Measurements from ENCODE around the gene EIF2AK2. TPM values are rescaled to one million over a fixed set of nuclear protein-coding genes. Genes with fewer than 3 reads are reported as not detected.

Gene EIF2AK2
- total RNA-seq, 4 donors from 2014 or later, result 8.1 to 21.4 (median 16.7) TPM

- 93 to 98% methylated on average over 2 of the region's 2 CpGs for WGBS, 2 donors
- TF ChIP-seq CTCF (IDR thresholded peaks at IDR 0.05), result no peak
- TF ChIP-seq POLR2A (IDR thresholded peaks at IDR 0.05), result no peak
- no peaks in the 10 kb centered on the region for H3K9me3 ChIP-seq
- no peaks in the 10 kb centered on the region for H3K4me1 ChIP-seq
- H3K36me3 ChIP-seq, result peaks cover 0 to 98% (median 21%) of the 10 kb centered on the region in 3 donors
- intact Hi-C loops (cut with DNase I), result no loop called here
- H3K27ac ChIP-seq, result no peak overlapping the region
- H3K27me3 ChIP-seq, result no peaks in the 10 kb centered on the region
- DNase-seq, result no peak
- H3K4me3 ChIP-seq, result no peak overlapping the region
Measured at GRCh38 chr2:37104178-37104577, 52.6 kb downstream of the EIF2AK2 start.

DNA sequence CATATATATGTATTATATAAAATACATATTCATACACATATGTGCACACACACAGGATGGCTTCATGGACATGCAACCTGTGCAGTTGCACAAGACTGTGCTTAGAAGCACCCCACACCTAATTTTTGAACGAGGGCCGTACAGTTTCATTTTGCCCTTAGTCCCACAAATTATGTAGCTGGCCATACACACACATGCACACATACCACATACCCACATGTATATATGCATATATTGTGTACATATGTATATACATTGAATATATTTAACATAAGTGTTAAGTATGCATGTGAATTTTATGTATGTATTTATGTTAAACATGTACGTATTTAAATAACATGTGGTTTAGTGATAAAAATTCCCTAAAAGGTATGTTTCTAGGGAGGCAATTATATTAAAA lies 54.2 kb downstream of the EIF2AK2 start:
- TF ChIP-seq POLR2A (IDR thresholded peaks at IDR 0.05) (no peak), CTCF (IDR thresholded peaks at IDR 0.05) (no peak)
- intact Hi-C loops (cut with DNase I), result no loop called here
- Histone ChIP-seq H3K27ac (no peak overlapping the region), H3K27me3 (no peaks in the 10 kb centered on the region), H3K4me1 (no peaks in the 10 kb centered on the region), H3K9me3 (no peaks in the 10 kb centered on the region), H3K36me3 (peaks cover 0 to 96% (median 16%) of the 10 kb centered on the region in 3 donors), H3K4me3 (no peak overlapping the region)
- no peak for DNase-seq
- WGBS, 2 donors, result 92 to 96% methylated on average over 3 of the region's 3 CpGs

- WGBS, 2 donors, result 48 to 67% methylated on average over 1 of the region's 1 CpG
- TF ChIP-seq POLR2A (IDR thresholded peaks at IDR 0.05) (no peak), CTCF (IDR thresholded peaks at IDR 0.05) (no peak)
- no peaks in the 10 kb centered on the region for H3K27me3 ChIP-seq
- no peak overlapping the region for H3K27ac ChIP-seq
- intact Hi-C loops (cut with DNase I), result no loop called here
- no peak for DNase-seq
- H3K4me1 ChIP-seq, result no peaks in the 10 kb centered on the region
- peaks cover 0 to 96% (median 11%) of the 10 kb centered on the region in 3 donors for H3K36me3 ChIP-seq
- H3K4me3 ChIP-seq, result no peak overlapping the region
- no peaks in the 10 kb centered on the region for H3K9me3 ChIP-seq
Measured at GRCh38 chr2:37100054-37100453, 56.7 kb downstream of the EIF2AK2 start.

GRCh38 chr2:37098416-37099118 lies 58.2 kb downstream of the EIF2AK2 start:
- Histone ChIP-seq H3K4me3 (no peak overlapping the region), H3K4me1 (no peaks in the 10 kb centered on the region), H3K27ac (no peak overlapping the region), H3K36me3 (peaks cover 0 to 98% (median 23%) of the 10 kb centered on the region in 3 donors), H3K9me3 (no peaks in the 10 kb centered on the region), H3K27me3 (no peaks in the 10 kb centered on the region)
- no peak for TF ChIP-seq CTCF (IDR thresholded peaks at IDR 0.05)
- 85 to 92% methylated on average over 4 of the region's 4 CpGs for WGBS, 2 donors
- DNase-seq, result no peak
- intact Hi-C loops (cut with DNase I), result no loop called here

DNA sequence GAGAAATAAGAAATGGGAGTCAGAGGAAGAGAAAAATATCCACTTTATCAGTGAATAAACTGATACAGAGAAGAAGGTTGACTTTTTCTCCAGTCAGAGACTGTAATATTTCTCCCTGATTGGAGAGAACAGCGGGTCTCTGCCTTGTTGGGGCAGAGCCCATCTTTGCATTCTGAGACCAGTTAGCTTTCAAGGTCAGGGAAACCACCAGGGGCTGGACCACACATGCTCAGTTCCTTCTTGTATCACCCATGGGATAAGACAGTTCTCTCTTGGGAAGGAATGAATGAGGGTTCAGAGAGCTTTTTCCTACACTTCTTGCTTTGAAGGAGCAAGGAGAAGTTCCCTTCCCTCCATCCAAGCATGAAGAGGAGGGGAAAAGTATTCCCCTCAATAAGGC lies 60.2 kb downstream of the EIF2AK2 start:
- WGBS, 2 donors, result 94 to 100% methylated on average over 1 of the region's 1 CpG
- no peaks in the 10 kb centered on the region for H3K4me1 ChIP-seq
- H3K4me3 ChIP-seq, result no peak overlapping the region
- no peaks in the 10 kb centered on the region for H3K9me3 ChIP-seq
- no peak overlapping the region for H3K27ac ChIP-seq
- intact Hi-C loops (cut with DNase I), result no loop called here
- H3K27me3 ChIP-seq, result no peaks in the 10 kb centered on the region
- no peak for TF ChIP-seq CTCF (IDR thresholded peaks at IDR 0.05)
- TF ChIP-seq POLR2A (IDR thresholded peaks at IDR 0.05), result no peak
- peaks cover 0 to 96% (median 23%) of the 10 kb centered on the region in 3 donors for H3K36me3 ChIP-seq
- DNase-seq, result no peak

Data from esophagus squamous epithelium (tissue), 5 donors.